Stimulated activated CD4-positive, alpha-beta T cell treated with anti-CD3 and anti-CD28 coated beads, Interleukin-1b, Interleukin-23, amount 100 ng/mL, for 1 hour (primary cell): ENCODE measurements around the gene CTIF.

Source experiments
- DNase-seq, 2 donors: peaks; one replicate each; pipeline ENCODE4 v3.0.0-alpha.2; 2020; ENCODE audit warnings: low read depth in 2 of 2

Gene CTIF

DNA sequence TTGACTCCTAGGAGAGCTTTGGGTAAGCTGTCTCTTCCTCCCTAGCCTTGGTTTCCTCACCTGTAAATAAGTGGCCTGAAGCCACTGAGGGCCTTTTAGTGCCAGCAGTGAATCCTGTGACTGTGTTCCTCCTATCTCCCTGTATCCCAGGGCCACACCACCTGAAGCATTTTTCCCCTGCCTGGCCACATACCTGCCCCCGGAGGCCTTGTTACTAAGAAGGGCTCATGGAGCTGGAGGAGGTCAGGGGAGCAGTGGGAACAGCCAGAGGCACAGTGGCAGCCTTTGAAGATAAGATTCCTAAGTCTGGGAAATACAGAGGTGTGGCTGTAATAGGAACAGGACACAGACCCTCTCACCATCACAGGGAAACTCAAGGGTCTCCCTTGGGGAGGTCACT lies 249.5 kb downstream of the CTIF start:
- no peak for DNase-seq

GRCh38 chr18:48789259-48789812 lies 250.5 kb downstream of the CTIF start:
- no peak for DNase-seq

GRCh38 chr18:48790226-48790863 lies 251.5 kb downstream of the CTIF start:
- no peak for DNase-seq

DNA sequence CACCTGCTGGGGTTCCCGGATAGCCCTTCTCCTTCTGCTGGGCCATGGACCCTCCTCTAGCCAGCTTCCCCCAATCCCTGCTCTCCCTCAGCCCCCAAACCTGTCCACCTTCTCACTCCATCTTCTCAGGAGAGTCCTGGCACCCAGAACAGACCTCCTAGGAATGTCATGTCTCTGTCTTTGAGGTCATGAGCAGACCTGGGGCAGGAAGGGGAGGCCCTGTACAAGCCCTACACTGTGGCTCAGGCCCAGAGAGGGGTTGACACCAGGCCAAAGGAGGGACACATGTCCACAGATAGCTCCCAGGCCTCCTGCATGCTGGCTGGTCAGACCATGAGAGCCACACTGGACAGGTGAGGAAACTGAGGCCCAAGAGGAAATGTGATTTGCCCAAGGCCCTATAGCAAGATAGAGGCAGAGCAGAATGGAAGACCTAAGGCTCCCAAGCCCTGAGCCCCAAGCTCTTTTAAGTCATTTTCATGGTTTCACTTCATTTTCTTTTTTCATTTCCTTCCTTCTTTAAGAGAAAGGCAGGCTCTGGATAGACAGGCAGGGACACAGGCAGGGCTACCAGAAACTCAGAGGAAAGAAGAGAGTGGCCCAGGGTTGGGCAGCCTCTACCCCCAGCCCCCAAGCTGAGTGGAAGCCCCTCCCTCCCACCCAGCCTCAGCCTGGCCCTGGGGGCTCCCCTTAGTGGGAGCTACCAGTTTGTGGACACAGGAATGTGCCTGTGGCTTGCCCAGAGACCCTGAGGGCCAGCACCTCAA lies 252.2 kb downstream of the CTIF start:
- no peak for DNase-seq

GRCh38 chr18:48791636-48792105 lies 252.8 kb downstream of the CTIF start:
- DNase-seq = no peak

DNA sequence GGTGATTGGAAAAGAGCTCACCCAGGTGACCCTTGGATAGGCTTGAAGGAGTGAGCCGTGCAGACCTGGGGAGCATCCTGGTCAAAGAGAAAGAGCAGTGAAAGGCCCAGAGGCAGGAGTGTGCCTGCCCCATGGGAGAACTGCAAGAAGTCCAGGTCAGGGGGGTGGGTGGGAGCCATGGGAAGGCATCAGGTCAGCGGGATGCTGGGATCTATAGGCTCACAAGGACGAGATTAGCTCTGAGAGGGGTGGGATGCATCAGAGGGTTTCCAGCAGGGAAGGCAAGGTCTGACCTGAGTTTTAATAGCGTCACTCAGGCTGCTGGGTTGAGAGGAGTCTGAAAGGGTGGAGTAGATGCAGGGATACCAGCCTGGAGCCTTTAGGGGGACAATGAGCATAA lies 253.3 kb downstream of the CTIF start:
- DNase-seq = no peak

- DNase-seq = no peak
Observed at GRCh38 chr18:48792611-48793380, 254.0 kb downstream of the CTIF start.

DNA sequence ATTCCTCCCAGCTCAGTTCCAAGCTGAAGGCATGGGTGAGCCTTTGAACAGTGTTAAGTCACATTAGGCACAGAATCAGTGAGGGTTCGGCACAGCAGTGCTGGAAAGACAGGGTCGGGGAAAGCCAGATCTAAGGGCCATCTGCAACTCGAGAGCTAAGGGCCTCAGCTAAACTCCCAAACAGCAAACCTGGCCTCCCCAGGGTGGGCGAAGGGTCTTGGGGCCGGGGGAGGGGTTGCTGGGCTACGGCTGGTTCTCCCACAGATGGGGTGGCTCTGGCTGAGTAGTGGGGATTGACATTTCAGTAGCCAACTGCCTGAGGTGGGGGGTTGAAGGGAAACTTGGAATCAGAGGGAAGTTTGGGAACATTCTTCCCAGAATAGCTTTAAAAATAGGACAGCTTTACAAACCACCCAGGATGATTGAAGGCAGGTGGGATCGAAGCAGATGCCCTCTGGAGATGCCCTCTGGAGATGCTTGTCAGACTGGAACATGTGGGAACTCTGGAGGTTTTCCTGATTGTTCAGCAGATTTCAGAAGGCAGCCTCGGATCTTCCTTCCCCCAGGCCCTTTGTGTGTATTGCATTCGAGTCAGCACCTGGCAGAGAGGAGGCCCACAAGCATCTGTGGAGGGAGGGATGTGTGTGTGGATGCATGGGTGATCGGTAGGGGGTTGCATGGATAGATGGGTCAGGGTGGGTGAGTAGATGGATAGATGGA lies 255.6 kb downstream of the CTIF start:
- no peak for DNase-seq

- no peak for DNase-seq
Observed at GRCh38 chr18:48795696-48796095, 256.9 kb downstream of the CTIF start.

- no peak for DNase-seq
Observed at GRCh38 chr18:48796491-48797205, 257.8 kb downstream of the CTIF start.

DNA sequence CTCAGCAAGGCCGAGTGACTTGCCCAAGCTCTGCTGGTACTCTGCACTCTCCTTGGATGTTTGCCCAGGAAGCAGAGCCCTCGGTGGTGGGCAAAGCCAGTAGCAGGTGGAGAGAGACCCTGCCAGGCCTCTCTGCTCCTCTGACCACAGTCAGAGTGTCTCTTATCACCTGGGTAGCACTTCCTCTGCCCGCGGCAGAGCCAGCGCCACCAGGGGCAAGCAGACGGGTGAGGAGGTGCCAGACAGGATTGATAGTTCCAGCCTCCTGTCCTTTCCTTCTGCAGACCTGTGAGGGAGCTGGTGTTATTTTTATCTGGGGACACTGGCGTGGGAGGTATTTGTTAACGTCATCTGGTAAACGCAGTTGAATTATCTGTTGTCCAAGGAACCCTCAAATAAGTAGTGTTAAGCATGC lies 259.0 kb downstream of the CTIF start:
- no peak for DNase-seq

DNA sequence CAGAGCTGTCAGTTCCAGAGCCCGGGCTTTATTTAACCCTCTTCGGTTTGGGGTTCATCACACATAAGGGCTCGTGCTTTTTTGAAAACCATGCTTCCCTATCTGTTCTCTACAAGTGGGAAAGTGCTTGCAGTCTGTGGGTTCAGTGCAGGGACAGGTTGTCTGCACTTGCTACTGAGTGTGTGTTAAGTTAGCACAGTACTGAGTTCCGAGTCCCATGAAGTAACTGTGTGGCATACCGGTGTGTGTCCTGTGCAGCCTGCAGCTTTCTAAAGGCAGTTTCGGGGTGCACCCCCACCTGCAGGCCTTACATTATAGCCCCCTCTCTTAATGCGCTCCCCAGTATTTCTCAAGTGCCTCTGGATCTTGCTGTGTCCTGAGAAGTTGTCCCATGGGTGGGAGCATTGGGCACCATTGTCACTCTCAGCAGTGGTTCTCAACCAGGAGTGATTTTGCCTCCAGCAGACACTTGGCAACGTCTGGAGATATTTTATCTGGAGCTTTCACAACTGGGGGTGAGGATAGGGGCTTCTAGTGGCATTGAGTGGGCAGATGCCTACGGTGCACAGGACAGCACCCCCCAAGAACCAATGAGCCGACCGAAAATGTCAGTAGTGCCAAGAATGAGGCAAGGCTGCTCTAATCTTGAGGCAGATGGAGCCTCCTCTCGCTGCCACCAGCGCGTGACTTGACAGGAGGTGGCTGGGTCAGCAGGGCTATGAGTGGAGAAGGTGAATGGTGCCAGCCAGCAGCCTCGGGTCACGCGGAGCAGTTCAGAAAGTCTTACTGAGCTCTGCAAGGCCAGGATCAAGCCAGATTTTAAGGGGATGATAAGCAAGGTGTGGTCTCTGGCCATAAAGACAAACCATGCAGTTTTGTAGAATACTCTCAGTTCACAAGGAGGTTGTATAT lies 259.8 kb downstream of the CTIF start:
- DNase-seq = no peak

GRCh38 chr18:48799724-48800315 lies 261.0 kb downstream of the CTIF start:
- DNase-seq = no peak

DNA sequence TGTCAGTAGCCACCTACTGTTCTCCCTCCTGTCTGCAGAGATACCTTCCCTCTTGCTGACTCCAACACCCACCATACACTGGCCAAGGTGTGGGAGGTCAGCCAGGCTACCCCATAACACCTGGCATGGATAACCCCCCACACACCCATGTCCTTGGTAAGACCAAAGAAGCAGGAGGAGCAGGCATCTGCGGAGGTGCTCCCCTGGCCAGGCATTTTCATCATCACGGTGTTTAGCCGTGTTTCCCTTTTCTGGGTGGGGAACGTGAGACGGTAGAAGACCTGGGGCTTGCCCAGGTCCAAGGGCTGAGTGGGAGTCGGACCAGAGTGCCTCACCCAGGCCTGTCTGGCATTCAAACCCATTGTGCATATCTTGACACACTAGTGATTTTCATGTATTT lies 261.6 kb downstream of the CTIF start:
- no peak for DNase-seq

GRCh38 chr18:48800876-48801727 lies 262.3 kb downstream of the CTIF start:
- no peak for DNase-seq

DNA sequence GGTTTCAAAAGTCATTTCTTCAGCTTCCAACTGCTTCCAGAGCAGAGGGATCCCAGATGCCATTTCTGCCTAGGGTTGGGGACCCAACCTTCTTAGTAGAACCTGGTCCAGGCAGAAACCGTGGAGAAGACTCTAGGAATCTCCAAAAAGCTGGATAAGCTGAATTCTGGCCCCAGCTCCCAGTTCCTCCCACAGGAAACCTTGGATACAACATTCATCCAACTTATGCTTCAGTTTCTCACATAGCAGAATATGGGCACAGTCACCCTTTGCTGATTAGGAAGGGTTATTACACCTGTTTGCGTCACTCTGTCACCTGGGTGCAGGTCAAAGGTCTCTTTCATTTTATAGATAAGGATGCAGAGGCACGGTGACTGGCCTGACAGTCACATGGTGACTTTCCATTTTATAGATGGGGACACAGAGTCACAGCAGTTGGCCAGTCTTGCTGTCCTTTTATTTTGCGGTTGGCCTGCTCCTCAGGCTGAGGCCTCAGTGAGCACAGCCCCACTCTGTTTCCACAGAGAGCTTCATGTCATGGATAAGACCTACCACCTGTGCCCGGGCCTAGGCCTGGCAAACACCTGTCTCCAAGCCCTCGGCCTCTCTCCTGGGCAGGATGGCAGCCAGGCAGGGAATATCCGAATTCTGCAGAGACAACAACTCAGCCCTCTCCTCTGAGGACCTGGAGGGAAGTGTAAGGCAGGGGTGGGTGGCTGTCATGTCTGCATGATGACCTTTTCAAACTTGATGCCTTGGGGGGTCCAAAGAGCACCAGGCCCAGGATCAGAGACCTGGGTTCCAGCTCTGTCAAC lies 263.1 kb downstream of the CTIF start:
- no peak for DNase-seq

DNA sequence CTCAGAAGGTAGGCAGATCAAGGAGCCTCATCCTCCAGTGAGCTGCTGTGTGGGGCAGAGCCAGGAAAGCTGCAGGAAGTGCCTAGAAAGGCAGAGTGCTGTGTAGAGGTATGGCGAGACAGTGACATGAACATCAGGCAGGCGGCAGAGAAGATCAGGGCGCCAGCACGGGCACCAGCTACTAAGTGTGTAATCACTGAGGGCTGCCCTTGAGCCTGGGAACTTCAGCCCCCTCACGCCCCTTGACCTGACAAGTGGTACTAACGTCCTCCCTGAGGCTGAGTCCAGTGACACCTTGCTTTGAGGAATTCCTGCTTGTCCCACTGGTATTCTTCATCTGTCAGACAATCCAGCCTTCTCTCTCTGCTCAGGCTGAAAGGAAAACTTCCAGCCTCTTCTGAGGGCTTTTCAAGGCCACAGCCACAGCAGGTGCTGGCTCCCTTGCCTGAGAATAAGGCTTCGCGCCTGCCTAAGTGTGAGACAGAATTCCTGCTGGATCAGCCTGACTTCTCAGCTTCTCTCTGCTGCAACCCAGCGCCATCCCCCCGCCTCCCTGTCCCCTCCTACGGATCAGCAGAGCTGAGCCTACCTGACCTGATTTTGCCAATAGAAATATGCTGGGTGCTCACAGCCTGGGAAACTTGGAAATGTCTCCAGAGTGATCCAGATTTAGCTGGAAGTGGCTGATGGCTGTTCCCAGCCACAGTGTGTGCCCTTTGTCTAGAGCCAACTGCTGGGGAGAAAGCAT lies 263.9 kb downstream of the CTIF start:
- no peak for DNase-seq
